Measurements from ENCODE around the gene TRABD2A. TPM values are rescaled to one million over a fixed set of nuclear protein-coding genes. Genes with fewer than 3 reads are reported as not detected.

TRABD2A gene
- total RNA-seq, 1 donor from 2014 or later, result 2.0 TPM

- no peak for DNase-seq (ENCODE audit: low spot score, unreplicated experiment)
- Mint-ChIP-seq H3K4me1 (ENCODE audit: low read depth) (no peaks in the 10 kb centered on the region), H3K9me3 (ENCODE audit: low read depth) (no peaks in the 10 kb centered on the region), H3K27ac (no peak overlapping the region), H3K4me3 (ENCODE audit: low read depth) (no peak overlapping the region), H3K27me3 (peaks cover 5% of the 10 kb centered on the region), H3K36me3 (ENCODE audit: insufficient read depth) (no peaks in the 10 kb centered on the region)
- TF ChIP-seq CTCF (IDR thresholded peaks at IDR 0.05; ENCODE audit: unreplicated experiment), result no peak
Observed at GRCh38 chr2:84894758-84895520, 14.1 kb upstream of the TRABD2A start.

GRCh38 chr2:84894131-84894586, 13.3 kb upstream of the TRABD2A start:
- no peak overlapping the region for H3K27ac Mint-ChIP-seq
- no peaks in the 10 kb centered on the region for H3K9me3 Mint-ChIP-seq (ENCODE audit: low read depth)
- no peak for DNase-seq (ENCODE audit: low spot score, unreplicated experiment)
- H3K4me1 Mint-ChIP-seq (ENCODE audit: low read depth), result no peaks in the 10 kb centered on the region
- H3K27me3 Mint-ChIP-seq, result peaks cover 5% of the 10 kb centered on the region
- H3K36me3 Mint-ChIP-seq (ENCODE audit: insufficient read depth), result no peaks in the 10 kb centered on the region
- H3K4me3 Mint-ChIP-seq (ENCODE audit: low read depth), result no peak overlapping the region
- no peak for TF ChIP-seq CTCF (IDR thresholded peaks at IDR 0.05; ENCODE audit: unreplicated experiment)

- no peak for DNase-seq (ENCODE audit: low spot score, unreplicated experiment)
- peaks cover 16% of the 10 kb centered on the region for H3K27me3 Mint-ChIP-seq
- no peak for TF ChIP-seq CTCF (IDR thresholded peaks at IDR 0.05; ENCODE audit: unreplicated experiment)
- H3K27ac Mint-ChIP-seq, result no peak overlapping the region
- no peak overlapping the region for H3K4me3 Mint-ChIP-seq (ENCODE audit: low read depth)
- H3K9me3 Mint-ChIP-seq (ENCODE audit: low read depth), result no peaks in the 10 kb centered on the region
- no peaks in the 10 kb centered on the region for H3K36me3 Mint-ChIP-seq (ENCODE audit: insufficient read depth)
- no peaks in the 10 kb centered on the region for H3K4me1 Mint-ChIP-seq (ENCODE audit: low read depth)
Observed at GRCh38 chr2:84891355-84892010, 10.6 kb upstream of the TRABD2A start.

- no peak for DNase-seq (ENCODE audit: low spot score, unreplicated experiment)
- Mint-ChIP-seq H3K27me3 (peaks cover 25% of the 10 kb centered on the region), H3K4me1 (ENCODE audit: low read depth) (no peaks in the 10 kb centered on the region), H3K36me3 (ENCODE audit: insufficient read depth) (no peaks in the 10 kb centered on the region), H3K4me3 (ENCODE audit: low read depth) (no peak overlapping the region), H3K27ac (no peak overlapping the region), H3K9me3 (ENCODE audit: low read depth) (no peaks in the 10 kb centered on the region)
- TF ChIP-seq CTCF (IDR thresholded peaks at IDR 0.05; ENCODE audit: unreplicated experiment), result no peak
Observed at GRCh38 chr2:84889332-84889731, 8.4 kb upstream of the TRABD2A start.

- Mint-ChIP-seq H3K36me3 (ENCODE audit: insufficient read depth) (no peaks in the 10 kb centered on the region), H3K27ac (no peak overlapping the region), H3K4me3 (ENCODE audit: low read depth) (no peak overlapping the region), H3K9me3 (ENCODE audit: low read depth) (no peaks in the 10 kb centered on the region), H3K27me3 (peaks cover 32% of the 10 kb centered on the region), H3K4me1 (ENCODE audit: low read depth) (no peaks in the 10 kb centered on the region)
- DNase-seq (ENCODE audit: low spot score, unreplicated experiment), result no peak
- TF ChIP-seq CTCF (IDR thresholded peaks at IDR 0.05; ENCODE audit: unreplicated experiment), result no peak
Observed at GRCh38 chr2:84888401-84889276, 7.8 kb upstream of the TRABD2A start.

Measured in progenitor cell of endocrine pancreas (in vitro differentiated cells).